Lower lobe of right lung (tissue), 2 donors: ENCODE results near the gene WNK2. TPM values are rescaled to one million over a fixed set of nuclear protein-coding genes. Genes with fewer than 3 reads are reported as not detected.

Experiments used
- ATAC-seq, 2 donors: fragments of 200-7000 bp; cut with Tn5 transposase; one replicate each; pipeline ENCODE4 v1.9.1; 2020 to 2022; ENCODE audit warnings: mild to moderate bottlenecking in 2 of 2, moderate library complexity in 2 of 2
- DNase-seq: peaks from one replicate; pipeline ENCODE4 v3.0.0-alpha.2; 2020
- H3K27ac ChIP-seq: fragments of 200-600 bp; one replicate; pipeline ENCODE4 v1.8.0; 2022
- H3K27me3 ChIP-seq: fragments of 200-600 bp; one replicate; pipeline ENCODE4 v1.8.0; 2022; ENCODE audit warnings: low read depth
- H3K36me3 ChIP-seq: fragments of 200-600 bp; one replicate; pipeline ENCODE4 v1.8.0; 2022; ENCODE audit warnings: mild to moderate bottlenecking
- H3K4me1 ChIP-seq: fragments of 200-600 bp; one replicate; pipeline ENCODE4 v1.8.0; 2022
- H3K4me3 ChIP-seq: fragments of 200-600 bp; one replicate; pipeline ENCODE4 v1.8.0; 2022; ENCODE audit warnings: mild to moderate bottlenecking
- H3K9me3 ChIP-seq: fragments of 200-600 bp; one replicate; pipeline ENCODE4 v1.8.0; 2022
- intact Hi-C: fragments of 100-400 bp; cut with DNase I; formaldehyde crosslinking; loops from one replicate; pipeline ENCODE4 v1.11.0; 2022
- total RNA-seq: library from RNA; stranded (reverse); fragmentation: NEBNext Ultra II Directional; extraction: Animal tissue kit (Norgen Biotek cat#: 25700); gene quantifications from one replicate; pipeline ENCODE4 v1.2.1, GENCODE V29; 2021
- TF ChIP-seq, protein P1 (sequence below): fragments of 200-600 bp; IDR thresholded peaks from one replicate; pipeline ENCODE4 v1.8.0; 2022; ENCODE audit warnings: antibody characterized with exemption, mild to moderate bottlenecking
- donor health status: DM: no; HTN: yes; CAD: no; lungs with severe emphysema.

Gene WNK2
- total RNA-seq, 1 donor from 2014 or later = 7.7 TPM

DNA sequence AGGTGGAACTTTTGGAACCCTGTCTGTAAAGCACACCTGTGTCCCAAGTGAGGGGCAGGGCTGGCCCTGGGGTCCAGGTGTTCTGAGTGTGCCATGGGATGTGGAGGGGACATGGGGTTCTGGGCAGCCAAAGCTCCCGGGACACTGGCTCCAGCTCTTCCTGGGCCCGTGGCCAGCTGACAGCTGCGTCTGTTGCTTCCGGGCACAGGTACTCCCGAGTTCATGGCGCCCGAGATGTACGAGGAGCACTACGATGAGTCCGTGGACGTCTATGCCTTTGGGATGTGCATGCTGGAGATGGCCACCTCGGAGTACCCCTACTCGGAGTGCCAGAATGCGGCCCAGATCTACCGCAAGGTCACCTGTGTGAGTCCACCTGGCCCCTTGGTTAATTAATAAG, 50.7 kb downstream of the WNK2 start:
- H3K9me3 ChIP-seq = no peaks in the 10 kb centered on the region
- no peak overlapping the region for H3K4me3 ChIP-seq
- ATAC-seq (no peak), DNase-seq (no peak)
- TF ChIP-seq, protein P1, sequence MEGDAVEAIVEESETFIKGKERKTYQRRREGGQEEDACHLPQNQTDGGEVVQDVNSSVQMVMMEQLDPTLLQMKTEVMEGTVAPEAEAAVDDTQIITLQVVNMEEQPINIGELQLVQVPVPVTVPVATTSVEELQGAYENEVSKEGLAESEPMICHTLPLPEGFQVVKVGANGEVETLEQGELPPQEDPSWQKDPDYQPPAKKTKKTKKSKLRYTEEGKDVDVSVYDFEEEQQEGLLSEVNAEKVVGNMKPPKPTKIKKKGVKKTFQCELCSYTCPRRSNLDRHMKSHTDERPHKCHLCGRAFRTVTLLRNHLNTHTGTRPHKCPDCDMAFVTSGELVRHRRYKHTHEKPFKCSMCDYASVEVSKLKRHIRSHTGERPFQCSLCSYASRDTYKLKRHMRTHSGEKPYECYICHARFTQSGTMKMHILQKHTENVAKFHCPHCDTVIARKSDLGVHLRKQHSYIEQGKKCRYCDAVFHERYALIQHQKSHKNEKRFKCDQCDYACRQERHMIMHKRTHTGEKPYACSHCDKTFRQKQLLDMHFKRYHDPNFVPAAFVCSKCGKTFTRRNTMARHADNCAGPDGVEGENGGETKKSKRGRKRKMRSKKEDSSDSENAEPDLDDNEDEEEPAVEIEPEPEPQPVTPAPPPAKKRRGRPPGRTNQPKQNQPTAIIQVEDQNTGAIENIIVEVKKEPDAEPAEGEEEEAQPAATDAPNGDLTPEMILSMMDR = no peak
- H3K36me3 ChIP-seq = no peaks in the 10 kb centered on the region
- no peak overlapping the region for H3K27ac ChIP-seq
- no peaks in the 10 kb centered on the region for H3K4me1 ChIP-seq
- intact Hi-C loops = no loop called here
- peaks cover 20% of the 10 kb centered on the region for H3K27me3 ChIP-seq

DNA sequence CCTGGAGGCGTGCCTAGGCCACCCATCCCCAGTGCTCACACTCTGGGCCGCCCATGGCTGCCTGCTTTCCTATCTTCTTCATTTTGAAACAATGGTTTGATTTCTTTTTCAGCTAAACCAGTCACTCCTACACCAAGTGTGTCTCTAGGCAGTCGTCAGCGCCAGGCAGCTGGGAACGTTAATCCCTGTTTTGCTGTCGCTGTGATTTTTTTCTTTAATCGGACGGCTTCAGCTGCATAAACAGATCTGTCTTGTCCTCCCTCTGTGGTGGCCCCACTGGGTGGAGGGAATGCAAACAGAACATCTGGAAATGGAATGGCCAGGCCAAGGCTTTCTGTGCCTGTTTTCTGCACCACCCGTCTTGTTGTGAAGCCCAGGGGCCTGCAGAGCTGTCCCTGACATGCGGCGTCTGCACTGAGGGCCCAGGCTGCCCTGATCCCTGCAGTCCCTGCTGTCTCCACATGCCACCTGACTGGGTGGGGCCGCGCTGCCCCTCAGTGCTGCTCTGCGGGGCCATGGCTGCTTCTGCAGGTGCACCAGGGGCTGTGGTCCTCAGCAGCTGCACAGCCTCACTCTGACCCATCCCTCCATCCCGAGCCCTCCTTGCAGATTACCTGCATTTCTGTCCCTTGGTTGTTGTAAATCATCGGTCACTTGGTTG, 51.5 kb downstream of the WNK2 start:
- H3K9me3 ChIP-seq = no peaks in the 10 kb centered on the region
- no peak overlapping the region for H3K27ac ChIP-seq
- H3K4me3 ChIP-seq = no peak overlapping the region
- intact Hi-C loops = no loop called here
- ATAC-seq = no peak
- TF ChIP-seq, protein P1 = no peak
- no peaks in the 10 kb centered on the region for H3K4me1 ChIP-seq
- DNase-seq = no peak
- no peaks in the 10 kb centered on the region for H3K36me3 ChIP-seq
- H3K27me3 ChIP-seq = peaks cover 14% of the 10 kb centered on the region

DNA sequence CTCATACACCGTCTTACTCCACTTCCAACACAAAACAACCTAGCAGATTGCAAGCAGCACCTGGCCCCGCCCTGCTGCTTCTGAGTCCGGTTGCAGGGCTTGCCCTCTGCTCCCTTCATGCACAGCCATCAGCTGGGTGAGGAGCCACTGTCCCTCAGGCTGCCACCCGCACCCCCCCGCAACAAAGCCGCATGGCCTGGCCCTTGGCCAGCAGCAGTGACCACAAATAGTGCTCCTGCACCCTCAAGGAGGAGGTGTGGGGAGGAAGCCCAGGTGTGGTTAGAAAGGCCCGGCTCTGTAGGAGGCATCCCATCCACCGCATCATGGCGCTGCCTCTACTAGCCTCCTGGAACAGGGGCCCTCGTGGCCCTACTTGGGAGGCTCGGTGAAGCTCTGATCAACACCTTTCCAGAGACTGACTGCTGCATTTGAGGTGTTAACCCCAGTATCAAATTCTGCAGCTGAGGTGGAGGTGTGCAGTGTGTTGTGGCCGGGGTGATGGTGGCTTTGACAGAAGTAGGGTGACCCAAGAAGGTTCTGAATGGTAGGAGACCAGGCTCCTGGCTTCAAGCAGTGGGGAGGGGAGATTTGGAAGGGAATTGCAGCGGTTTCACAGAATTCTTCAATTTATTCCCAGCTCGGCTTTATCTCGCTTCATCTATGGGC, 52.7 kb downstream of the WNK2 start:
- H3K27ac ChIP-seq = no peak overlapping the region
- no peaks in the 10 kb centered on the region for H3K36me3 ChIP-seq
- TF ChIP-seq, protein P1 = no peak
- DNase-seq (no peak), ATAC-seq (peak in 1 of 2 donors; percentile 13)
- H3K27me3 ChIP-seq = peaks cover 3% of the 10 kb centered on the region
- intact Hi-C loops = no loop called here
- no peak overlapping the region for H3K4me3 ChIP-seq
- no peaks in the 10 kb centered on the region for H3K4me1 ChIP-seq
- H3K9me3 ChIP-seq = no peaks in the 10 kb centered on the region

DNA sequence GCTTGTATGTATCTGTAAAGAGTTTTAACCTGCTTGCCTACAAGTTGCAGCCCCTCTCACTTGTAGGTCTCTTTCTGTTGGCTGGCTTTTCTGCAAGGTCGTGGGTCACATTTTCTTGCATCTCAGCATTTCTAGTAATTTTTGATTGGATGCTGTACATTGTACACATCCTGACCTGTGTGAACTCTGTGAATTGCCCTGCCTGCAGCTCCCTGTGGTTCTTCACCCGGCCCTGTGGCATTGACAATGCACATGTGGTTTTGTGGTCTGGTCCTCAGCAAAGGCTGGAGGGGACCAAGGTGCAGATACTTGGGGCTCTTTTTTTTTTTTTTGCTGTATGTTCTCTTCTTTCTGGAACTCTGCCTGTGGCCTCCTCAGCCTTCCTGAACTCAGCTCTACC, 53.6 kb downstream of the WNK2 start:
- TF ChIP-seq, protein P1 = no peak
- intact Hi-C loops = no loop called here
- DNase-seq (no peak), ATAC-seq (no peak)
- H3K27me3 ChIP-seq = peaks cover 3% of the 10 kb centered on the region
- H3K4me3 ChIP-seq = no peak overlapping the region
- no peak overlapping the region for H3K27ac ChIP-seq
- H3K9me3 ChIP-seq = no peaks in the 10 kb centered on the region
- no peaks in the 10 kb centered on the region for H3K36me3 ChIP-seq
- no peaks in the 10 kb centered on the region for H3K4me1 ChIP-seq

DNA sequence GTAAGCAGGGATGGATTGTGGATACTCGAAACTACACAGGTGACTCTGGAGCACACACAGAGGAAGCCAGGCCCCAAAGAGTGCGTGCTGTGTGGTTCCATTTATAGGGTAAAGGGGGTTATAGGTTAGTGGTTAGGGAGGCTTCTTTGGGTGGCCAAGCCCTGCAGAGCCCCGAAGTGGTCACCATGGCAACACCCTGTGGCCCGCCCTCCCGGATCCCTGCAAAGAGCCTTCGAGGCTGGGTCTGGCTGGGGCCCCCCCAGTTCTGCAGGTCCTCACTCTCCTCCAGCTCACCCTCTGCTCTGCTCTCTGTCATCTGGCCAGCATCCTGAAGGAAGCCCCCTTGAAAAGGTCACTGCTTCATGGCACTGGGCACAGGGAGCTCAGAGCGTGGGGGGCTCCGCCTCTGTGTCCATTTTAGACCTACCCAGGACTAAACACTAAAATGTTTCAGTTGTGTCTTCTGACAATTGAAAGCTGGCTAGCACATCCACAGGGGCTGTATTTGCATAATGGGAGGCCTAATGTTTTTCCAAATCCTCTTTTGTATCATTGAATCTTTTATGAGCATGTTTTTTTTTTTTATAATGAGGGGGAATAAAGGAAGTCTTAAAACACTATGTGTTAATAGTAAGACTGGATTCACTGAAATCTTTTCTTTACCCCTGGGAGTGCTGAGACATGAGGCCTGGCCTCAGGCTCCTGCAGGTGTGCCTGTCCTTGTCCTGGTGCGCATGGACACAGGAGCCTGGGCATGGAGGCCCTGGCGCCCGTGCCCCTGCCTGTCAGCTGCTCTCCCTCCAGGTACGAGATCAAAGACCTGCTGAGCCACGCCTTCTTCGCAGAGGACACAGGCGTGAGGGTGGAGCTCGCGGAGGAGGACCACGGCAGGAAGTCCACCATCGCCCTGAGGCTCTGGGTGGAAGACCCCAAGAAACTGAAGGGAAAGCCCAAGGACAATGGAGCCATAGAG, 55.3 kb downstream of the WNK2 start:
- no peak for DNase-seq
- no peaks in the 10 kb centered on the region for H3K36me3 ChIP-seq
- ATAC-seq = no peak
- TF ChIP-seq, protein P1 = no peak
- H3K9me3 ChIP-seq = no peaks in the 10 kb centered on the region
- no peaks in the 10 kb centered on the region for H3K4me1 ChIP-seq
- no peak overlapping the region for H3K4me3 ChIP-seq
- H3K27ac ChIP-seq = no peak overlapping the region
- intact Hi-C loops = no loop called here
- H3K27me3 ChIP-seq = peaks cover 3% of the 10 kb centered on the region
